ENCODE measurements around the gene UBE2U.

- no peak for TF ChIP-seq CTCF (IDR thresholded peaks at IDR 0.05)
- TF ChIP-seq EP300 (IDR thresholded peaks at IDR 0.05) = no peak
These were observed 5.8 kb downstream of the UBE2U start for GRCh38 chr1:64209221-64209620.

Measured in ovary (tissue), 3 donors.